Activated naive CD4-positive, alpha-beta T cell treated with anti-CD3 and anti-CD28 coated beads for 36 hours (primary cell): ENCODE results near the gene VEPH1. TPM values are rescaled to one million over a fixed set of nuclear protein-coding genes. Genes with fewer than 3 reads are reported as not detected.

ENCODE experiments used
- CTCF ChIA-PET: fragments of 350-600 bp; sonication (Branson Sonifier 250); formaldehyde crosslinking; loops from one replicate; lab custom pipeline; 2021; ENCODE audit warnings: antibody characterized with exemption; lab: Charles Lee
- DNase-seq: peaks from one replicate; pipeline ENCODE4 v3.0.0-alpha.2; 2020
- H3K27ac Mint-ChIP-seq: one replicate; pipeline ENCODE4 v1.8.0; 2021; ENCODE audit warnings: mild to moderate bottlenecking, mixed read lengths
- H3K27me3 Mint-ChIP-seq: one replicate; pipeline ENCODE4 v1.8.0; 2021; ENCODE audit warnings: low read depth, mixed read lengths
- H3K36me3 Mint-ChIP-seq: one replicate; pipeline ENCODE4 v1.8.0; 2021; ENCODE audit warnings: low read depth, mixed read lengths
- H3K4me1 Mint-ChIP-seq: one replicate; pipeline ENCODE4 v1.8.0; 2021; ENCODE audit warnings: low read depth, mixed read lengths
- H3K4me3 Mint-ChIP-seq: one replicate; pipeline ENCODE4 v1.8.0; 2021; ENCODE audit warnings: mild to moderate bottlenecking, moderate library complexity, mixed read lengths
- H3K9me3 Mint-ChIP-seq: one replicate; pipeline ENCODE4 v1.8.0; 2021; ENCODE audit warnings: mixed read lengths
- intact Hi-C: fragments of 100-400 bp; cut with micrococcal nuclease; formaldehyde crosslinking; loops from one replicate; pipeline ENCODE4 v1.15.1; 2023
- total RNA-seq, 2 experiments: library from RNA; stranded (reverse); gene quantifications; one replicate each; pipeline ENCODE4 v1.2.3, GENCODE V29; 2021

Gene VEPH1
- total RNA-seq, 2 experiments from 2014 or later, result not detected

DNA sequence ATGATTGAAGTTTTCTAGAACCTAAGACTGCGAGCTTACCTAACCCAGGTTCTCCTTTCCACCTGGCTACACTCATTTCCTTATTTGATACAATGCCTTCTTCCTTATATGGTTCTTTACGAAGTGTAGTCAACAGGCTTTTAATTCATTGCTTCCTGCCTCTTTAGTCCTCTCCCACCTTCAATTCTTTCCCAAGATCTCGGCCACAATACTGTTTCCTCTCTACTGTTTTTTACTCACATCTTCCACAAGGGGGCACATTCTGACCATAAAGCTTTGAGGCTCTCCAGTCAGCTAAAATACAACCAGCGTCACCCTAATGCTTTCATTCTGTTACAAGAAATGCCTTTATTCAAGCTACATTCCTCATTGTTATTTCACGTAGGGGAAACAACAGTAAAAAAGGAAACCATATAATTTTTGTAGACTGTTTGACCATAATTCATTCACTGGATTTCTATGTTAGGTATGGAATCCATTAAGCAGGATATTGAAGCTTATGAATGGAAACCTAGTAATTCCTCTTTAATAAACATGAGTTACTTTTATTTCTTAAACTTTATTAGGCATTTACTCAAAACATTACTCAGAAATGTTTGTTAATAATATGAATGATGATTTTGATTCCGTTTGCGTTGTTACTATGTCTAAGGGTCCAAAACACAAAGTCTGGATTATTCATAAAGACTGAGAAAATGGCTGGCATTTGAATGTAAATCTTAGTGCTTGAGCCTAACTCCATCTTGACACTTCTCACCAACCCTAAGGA, 29.5 kb upstream of the VEPH1 start:
- CTCF ChIA-PET, result interaction anchor here (0.5 to 4.5 kb wide), 19 partner anchors 10 to 1196 kb away, joined by 3 to 101 read pairs (median 4); no protein-coding TSS in a partner anchor
- H3K36me3 Mint-ChIP-seq, result no peaks in the 10 kb centered on the region
- H3K4me1 Mint-ChIP-seq, result no peaks in the 10 kb centered on the region
- H3K27me3 Mint-ChIP-seq, result no peaks in the 10 kb centered on the region
- peak; percentile 31 for DNase-seq
- no peak overlapping the region for H3K4me3 Mint-ChIP-seq
- H3K9me3 Mint-ChIP-seq, result no peaks in the 10 kb centered on the region
- H3K27ac Mint-ChIP-seq, result no peak overlapping the region
- intact Hi-C loops, result loop anchor here (1.0 to 2.0 kb wide), 4 partner anchors 40 to 1259 kb away; no protein-coding TSS in a partner anchor

DNA sequence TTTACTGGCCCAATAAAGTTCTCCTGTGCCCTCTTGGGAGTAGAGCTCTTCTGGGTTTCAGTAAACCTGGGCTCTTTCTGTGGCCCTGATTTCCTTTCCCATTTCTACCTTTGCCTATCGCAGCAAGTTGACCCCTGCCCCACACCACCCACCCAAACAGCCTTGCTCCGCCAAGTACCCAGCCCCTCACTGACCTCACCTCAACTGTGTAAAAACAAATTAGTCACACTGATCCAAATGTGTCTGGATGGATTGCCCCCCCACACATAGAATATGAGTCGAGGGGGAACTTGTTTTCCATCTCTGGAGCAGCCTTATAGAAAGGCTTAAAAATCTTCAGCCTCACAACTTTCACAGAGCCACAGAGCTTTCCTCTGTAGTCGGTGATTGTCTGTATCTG, 28.6 kb upstream of the VEPH1 start:
- H3K27ac Mint-ChIP-seq, result no peak overlapping the region
- CTCF ChIA-PET, result interaction anchor here (0.9 to 4.5 kb wide), 12 partner anchors 9 to 1197 kb away, joined by 3 to 101 read pairs (median 6); no protein-coding TSS in a partner anchor
- H3K9me3 Mint-ChIP-seq, result no peaks in the 10 kb centered on the region
- DNase-seq, result no peak
- intact Hi-C loops, result loop anchor here (1.0 to 2.0 kb wide), 4 partner anchors 41 to 1260 kb away; no protein-coding TSS in a partner anchor
- no peak overlapping the region for H3K4me3 Mint-ChIP-seq
- H3K36me3 Mint-ChIP-seq, result no peaks in the 10 kb centered on the region
- H3K4me1 Mint-ChIP-seq, result no peaks in the 10 kb centered on the region
- H3K27me3 Mint-ChIP-seq, result no peaks in the 10 kb centered on the region

DNA sequence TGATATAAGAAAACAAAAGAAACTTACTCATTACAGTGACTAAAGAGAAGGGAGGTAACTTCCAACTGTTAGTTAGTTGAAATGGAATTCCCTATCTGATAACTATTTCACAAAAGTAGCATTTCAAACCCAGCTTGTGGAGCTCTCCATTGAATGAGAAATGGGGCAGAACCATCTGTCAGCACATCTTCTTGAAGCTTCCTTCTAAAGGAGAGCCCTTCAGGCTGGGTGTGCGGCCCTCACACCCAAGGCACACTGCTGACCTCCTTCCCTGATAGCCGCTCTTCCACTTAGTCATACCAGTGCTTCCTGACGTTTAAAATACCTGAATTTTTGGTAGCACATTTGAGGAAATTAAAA, 28.1 kb upstream of the VEPH1 start:
- intact Hi-C loops, result no loop called here
- no peak overlapping the region for H3K4me3 Mint-ChIP-seq
- no peaks in the 10 kb centered on the region for H3K9me3 Mint-ChIP-seq
- H3K36me3 Mint-ChIP-seq, result no peaks in the 10 kb centered on the region
- CTCF ChIA-PET, result interaction anchor here (1.1 to 4.5 kb wide), 3 partner anchors 33 to 83 kb away, joined by 3 to 101 read pairs (median 7); no protein-coding TSS in a partner anchor
- H3K4me1 Mint-ChIP-seq, result no peaks in the 10 kb centered on the region
- no peak for DNase-seq
- H3K27me3 Mint-ChIP-seq, result no peaks in the 10 kb centered on the region
- no peak overlapping the region for H3K27ac Mint-ChIP-seq

DNA sequence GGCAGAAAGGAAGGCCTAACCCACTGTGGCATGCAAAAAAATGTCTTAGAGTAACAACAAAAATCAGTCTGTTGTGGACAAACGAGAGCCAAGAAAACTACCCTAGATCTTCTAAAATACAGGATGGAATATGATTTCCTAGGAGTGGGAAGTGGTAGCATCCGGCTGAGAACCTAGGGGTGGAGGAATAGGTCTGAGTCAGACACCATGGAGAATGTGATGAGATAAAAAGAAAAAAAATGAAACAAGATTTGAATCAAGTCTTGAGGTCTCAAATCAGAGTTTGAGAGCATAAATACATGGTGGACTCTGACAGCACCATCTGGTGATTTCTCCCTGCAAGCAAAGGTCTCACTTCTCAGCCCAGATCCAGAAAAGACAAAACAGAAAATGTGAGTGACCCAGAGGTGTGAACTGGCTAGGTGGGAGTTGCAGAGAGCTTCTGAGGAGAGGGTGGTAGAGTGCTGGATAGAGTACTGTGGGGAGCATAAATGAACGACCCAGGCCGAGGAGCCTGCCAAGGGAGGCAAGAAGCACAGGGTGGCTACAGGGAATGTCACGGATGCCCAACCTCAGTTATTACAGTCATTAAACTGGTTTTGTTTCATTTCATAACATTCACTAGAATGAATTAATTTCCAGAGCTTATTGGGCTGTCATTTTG, 27.6 kb upstream of the VEPH1 start:
- intact Hi-C loops, result no loop called here
- DNase-seq, result no peak
- Mint-ChIP-seq H3K27ac (no peak overlapping the region), H3K9me3 (no peaks in the 10 kb centered on the region), H3K27me3 (no peaks in the 10 kb centered on the region), H3K4me1 (no peaks in the 10 kb centered on the region), H3K4me3 (no peak overlapping the region), H3K36me3 (no peaks in the 10 kb centered on the region)
- CTCF ChIA-PET, result interaction anchor here (4.5 kb wide), 1 partner anchor 43 kb away, joined by 101 read pairs; no protein-coding TSS in a partner anchor

DNA sequence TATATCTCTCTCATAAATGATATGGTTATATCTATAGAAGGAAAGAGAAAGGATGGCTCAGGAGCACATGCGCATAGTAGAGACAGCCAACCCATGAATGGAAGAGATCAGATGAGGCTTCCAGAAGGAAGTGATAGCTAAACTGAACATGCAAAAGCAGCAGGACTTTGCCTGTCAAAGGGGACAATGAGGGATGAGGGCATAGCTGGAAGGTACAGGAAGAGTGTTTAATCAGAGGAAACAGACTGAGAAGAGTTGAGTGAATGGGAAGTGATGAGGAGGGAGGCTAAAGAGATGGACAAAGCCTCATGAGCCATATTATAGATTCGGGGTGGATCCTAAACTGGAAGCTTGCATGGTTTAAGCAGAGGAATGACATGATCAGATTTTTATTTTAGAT, 26.5 kb upstream of the VEPH1 start:
- Mint-ChIP-seq H3K27ac (no peak overlapping the region), H3K27me3 (peaks cover 3% of the 10 kb centered on the region), H3K36me3 (no peaks in the 10 kb centered on the region), H3K4me3 (no peak overlapping the region), H3K9me3 (no peaks in the 10 kb centered on the region), H3K4me1 (no peaks in the 10 kb centered on the region)
- no peak for DNase-seq
- CTCF ChIA-PET, result interaction anchor here (0.8 kb wide), 1 partner anchor 37 kb away, joined by 6 read pairs; no protein-coding TSS in a partner anchor
- intact Hi-C loops, result no loop called here

DNA sequence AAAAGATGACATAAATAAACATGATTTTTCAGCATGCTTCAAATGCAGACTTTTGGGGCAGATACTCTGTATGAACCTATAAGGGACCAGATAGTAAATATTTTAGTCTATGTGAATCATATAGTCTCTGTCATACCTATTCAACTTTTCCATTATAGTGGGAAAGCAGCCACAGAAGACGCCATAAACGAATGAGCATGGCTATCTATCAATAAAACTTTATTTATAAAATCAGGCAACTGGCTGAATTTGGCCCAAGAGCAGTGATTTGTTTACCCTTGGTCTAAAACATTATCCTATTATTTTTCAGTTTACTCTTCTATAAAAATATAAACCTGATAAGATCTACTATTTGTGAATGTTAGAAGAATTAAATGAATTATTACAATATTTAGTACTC, 25.9 kb upstream of the VEPH1 start:
- DNase-seq, result no peak
- H3K9me3 Mint-ChIP-seq, result no peaks in the 10 kb centered on the region
- H3K4me1 Mint-ChIP-seq, result no peaks in the 10 kb centered on the region
- CTCF ChIA-PET, result interaction anchor here (0.8 kb wide), 1 partner anchor 36 kb away, joined by 6 read pairs; no protein-coding TSS in a partner anchor
- intact Hi-C loops, result no loop called here
- H3K36me3 Mint-ChIP-seq, result no peaks in the 10 kb centered on the region
- peaks cover 3% of the 10 kb centered on the region for H3K27me3 Mint-ChIP-seq
- H3K27ac Mint-ChIP-seq, result no peak overlapping the region
- no peak overlapping the region for H3K4me3 Mint-ChIP-seq

DNA sequence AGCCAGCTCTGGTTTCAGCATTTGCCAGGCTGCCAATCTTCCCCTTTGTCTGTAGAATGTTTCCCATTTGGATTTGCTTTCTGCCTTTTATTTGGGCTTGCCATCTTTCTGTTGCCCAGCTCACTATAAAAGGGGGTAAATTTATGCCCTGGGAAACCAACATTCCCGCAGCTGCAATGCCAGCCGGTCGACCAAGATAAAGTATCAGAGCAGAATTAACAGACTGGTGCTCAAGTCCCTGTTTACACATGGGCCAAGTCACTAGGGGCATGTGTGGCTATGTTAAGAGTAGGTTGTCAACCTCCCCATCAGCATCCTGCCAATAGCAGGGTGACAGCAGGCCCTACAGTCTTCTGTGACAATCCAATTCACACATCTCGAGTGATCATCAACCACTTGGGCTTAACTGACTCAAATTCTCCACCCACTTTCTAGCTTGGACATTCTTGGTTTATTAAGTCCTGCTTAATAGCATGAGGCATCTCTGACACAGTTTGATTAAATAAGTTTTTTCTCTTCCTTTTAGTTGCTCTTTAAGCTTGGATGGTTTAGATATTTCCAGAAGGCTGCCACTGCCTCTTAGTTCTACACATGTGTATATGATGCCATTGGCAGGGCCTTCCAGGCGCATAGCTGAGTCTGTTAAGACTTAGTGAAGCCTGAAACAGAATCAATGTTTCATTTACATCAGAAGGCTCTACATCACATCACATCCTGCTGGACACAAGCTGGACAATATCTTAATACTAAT, 24.1 kb upstream of the VEPH1 start:
- Mint-ChIP-seq H3K27ac (no peak overlapping the region), H3K36me3 (no peaks in the 10 kb centered on the region), H3K4me1 (no peaks in the 10 kb centered on the region), H3K27me3 (peaks cover 3% of the 10 kb centered on the region), H3K4me3 (no peak overlapping the region), H3K9me3 (no peaks in the 10 kb centered on the region)
- intact Hi-C loops, result no loop called here
- no peak for DNase-seq
- CTCF ChIA-PET, result interaction anchor here (1.5 kb wide), 1 partner anchor 45 kb away, joined by 7 read pairs; no protein-coding TSS in a partner anchor

DNA sequence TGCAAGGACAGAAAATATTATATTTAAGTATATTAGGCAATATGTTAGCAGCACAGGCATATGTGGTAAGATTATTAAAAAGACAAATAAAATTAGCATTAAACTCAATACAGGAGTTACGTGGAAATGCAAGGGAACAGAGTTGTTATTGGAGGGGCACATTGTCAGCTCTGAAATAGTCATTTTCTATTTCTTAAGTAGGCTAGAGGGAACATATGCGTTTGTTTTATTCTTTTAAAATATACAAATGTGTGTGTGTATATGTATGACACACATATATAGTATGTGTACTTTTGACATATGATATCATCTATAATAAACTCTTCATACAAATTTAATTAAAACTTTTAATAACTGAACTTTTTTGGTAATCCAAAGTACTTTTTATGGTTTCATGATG, 22.8 kb upstream of the VEPH1 start:
- intact Hi-C loops, result no loop called here
- H3K4me1 Mint-ChIP-seq, result no peaks in the 10 kb centered on the region
- peaks cover 3% of the 10 kb centered on the region for H3K27me3 Mint-ChIP-seq
- H3K9me3 Mint-ChIP-seq, result no peaks in the 10 kb centered on the region
- H3K27ac Mint-ChIP-seq, result no peak overlapping the region
- CTCF ChIA-PET, result no interaction called here
- no peaks in the 10 kb centered on the region for H3K36me3 Mint-ChIP-seq
- H3K4me3 Mint-ChIP-seq, result no peak overlapping the region
- DNase-seq, result no peak

DNA sequence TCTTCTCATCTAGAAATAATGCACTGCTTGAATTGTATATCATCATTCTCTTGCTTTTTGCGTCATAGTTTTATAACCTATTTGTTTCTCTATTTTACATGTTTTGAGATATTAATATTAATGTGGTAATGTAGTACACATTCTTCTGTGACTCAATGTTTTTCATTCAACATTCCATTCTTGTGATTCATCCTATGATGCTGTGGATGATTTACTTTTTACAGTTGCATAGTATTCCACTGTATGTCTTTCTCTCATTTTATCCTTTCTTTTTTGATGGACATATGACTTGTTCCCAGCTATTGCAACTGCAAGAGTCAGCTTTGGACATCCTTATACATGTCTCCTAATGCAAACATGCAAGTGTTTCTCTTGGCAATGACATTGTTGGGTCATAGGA, 20.6 kb upstream of the VEPH1 start:
- Mint-ChIP-seq H3K9me3 (no peaks in the 10 kb centered on the region), H3K27me3 (peaks cover 3% of the 10 kb centered on the region), H3K4me1 (no peaks in the 10 kb centered on the region), H3K27ac (no peak overlapping the region), H3K36me3 (no peaks in the 10 kb centered on the region), H3K4me3 (no peak overlapping the region)
- intact Hi-C loops, result no loop called here
- no peak for DNase-seq
- CTCF ChIA-PET, result no interaction called here

DNA sequence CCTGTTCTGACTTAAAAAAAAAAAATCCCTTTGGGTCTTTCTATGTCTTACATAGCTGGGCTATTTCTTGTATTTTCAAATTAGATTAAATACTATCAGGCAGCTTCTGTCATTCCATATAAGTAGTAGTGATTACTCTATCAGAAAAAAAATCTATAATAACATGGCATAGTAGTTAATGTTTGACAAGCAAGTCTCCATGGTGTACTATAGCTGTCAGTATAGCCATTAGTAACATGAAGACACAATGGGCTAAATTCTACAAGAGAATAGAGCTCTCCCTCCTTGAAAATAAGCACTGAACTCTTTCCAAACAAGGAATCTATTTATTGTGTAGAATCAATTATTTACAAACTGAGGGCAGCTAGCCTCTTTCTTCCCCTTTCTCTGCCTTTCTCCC, 19.4 kb upstream of the VEPH1 start:
- peaks cover 3% of the 10 kb centered on the region for H3K27me3 Mint-ChIP-seq
- intact Hi-C loops, result no loop called here
- no peaks in the 10 kb centered on the region for H3K36me3 Mint-ChIP-seq
- no peaks in the 10 kb centered on the region for H3K9me3 Mint-ChIP-seq
- DNase-seq, result no peak
- H3K4me3 Mint-ChIP-seq, result no peak overlapping the region
- no peaks in the 10 kb centered on the region for H3K4me1 Mint-ChIP-seq
- CTCF ChIA-PET, result interaction anchor here (0.7 to 1.4 kb wide), 2 partner anchors 10 to 14 kb away, joined by 3 to 4 read pairs; no protein-coding TSS in a partner anchor
- H3K27ac Mint-ChIP-seq, result no peak overlapping the region

DNA sequence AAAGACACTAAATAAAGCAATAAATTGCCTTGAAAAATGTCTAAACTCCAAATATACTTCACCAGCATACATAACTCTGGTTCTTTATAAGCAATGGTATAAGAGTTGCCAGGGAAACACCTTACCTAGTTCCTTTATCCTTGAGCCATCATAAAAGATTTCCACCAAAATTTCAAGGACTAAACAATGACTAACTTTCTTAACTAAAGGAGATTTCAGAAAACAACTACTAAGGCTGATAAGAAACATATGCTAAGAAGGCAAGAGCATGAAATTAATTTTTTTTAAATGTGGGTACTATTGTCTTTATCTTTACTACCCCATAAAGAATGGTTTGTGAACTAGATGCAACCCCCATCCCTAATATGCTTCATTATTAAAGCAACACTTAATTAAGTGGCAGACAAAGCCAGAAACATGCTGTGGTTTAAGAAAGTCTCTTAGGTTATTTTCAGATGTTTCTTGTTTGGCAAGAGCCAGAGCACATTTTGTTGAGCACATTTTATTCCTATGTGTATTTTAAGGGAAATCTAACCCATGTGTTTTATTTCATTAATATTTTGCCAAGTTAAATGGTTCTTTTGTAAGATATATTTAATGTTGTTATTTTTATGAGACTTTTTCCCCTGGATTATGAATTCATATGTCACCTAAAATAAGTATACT, 17.4 kb upstream of the VEPH1 start:
- Mint-ChIP-seq H3K4me1 (no peaks in the 10 kb centered on the region), H3K27ac (no peak overlapping the region), H3K4me3 (no peak overlapping the region), H3K27me3 (peaks cover 3% of the 10 kb centered on the region), H3K36me3 (no peaks in the 10 kb centered on the region), H3K9me3 (no peaks in the 10 kb centered on the region)
- CTCF ChIA-PET, result no interaction called here
- no peak for DNase-seq
- intact Hi-C loops, result no loop called here

DNA sequence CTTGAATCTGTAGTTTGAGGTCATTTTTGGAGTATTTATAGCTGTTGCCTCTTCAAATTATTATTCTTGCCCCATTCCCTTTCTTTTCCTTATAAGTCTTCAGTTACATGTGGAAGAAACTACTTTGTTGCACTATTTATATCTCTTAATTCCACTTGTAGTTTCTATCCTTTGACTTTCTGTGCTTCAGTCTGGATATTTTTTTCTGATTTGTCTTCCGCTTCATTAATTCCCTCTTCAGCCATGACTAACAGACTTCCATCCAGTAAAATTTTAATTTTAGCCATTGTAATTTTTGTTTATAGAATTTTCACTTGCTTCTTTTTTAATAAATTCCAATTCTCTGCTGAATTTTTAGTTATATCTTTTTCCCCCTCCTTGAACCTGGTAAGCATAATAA, 15.7 kb upstream of the VEPH1 start:
- no peak for DNase-seq
- no peak overlapping the region for H3K27ac Mint-ChIP-seq
- no peaks in the 10 kb centered on the region for H3K36me3 Mint-ChIP-seq
- intact Hi-C loops, result no loop called here
- no peaks in the 10 kb centered on the region for H3K4me1 Mint-ChIP-seq
- H3K4me3 Mint-ChIP-seq, result no peak overlapping the region
- H3K27me3 Mint-ChIP-seq, result no peaks in the 10 kb centered on the region
- no peaks in the 10 kb centered on the region for H3K9me3 Mint-ChIP-seq
- CTCF ChIA-PET, result no interaction called here
